ENCODE data around the gene PRKAG2.

The PRKAG2 gene

DNA sequence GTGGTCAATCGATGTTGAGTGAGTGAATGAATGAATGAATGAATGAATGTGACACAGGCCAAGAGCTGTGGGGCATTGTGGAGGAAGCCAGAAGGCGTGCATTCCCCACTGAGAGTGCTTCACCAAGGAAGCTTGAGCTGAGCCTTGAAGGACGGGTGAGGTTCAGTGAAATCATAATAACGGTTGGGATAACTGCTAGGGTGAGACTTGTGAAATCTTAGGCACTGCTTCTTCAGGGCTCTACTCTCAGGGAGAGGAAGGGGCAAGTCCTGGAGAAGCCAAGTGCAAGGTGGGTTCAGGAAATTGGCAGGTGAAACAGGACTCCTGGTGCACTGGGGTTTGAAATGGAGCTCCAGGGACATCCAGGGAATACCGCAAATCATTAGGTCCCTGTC lies 23.7 kb upstream of the PRKAG2 start:
- no peak for DNase-seq

DNA sequence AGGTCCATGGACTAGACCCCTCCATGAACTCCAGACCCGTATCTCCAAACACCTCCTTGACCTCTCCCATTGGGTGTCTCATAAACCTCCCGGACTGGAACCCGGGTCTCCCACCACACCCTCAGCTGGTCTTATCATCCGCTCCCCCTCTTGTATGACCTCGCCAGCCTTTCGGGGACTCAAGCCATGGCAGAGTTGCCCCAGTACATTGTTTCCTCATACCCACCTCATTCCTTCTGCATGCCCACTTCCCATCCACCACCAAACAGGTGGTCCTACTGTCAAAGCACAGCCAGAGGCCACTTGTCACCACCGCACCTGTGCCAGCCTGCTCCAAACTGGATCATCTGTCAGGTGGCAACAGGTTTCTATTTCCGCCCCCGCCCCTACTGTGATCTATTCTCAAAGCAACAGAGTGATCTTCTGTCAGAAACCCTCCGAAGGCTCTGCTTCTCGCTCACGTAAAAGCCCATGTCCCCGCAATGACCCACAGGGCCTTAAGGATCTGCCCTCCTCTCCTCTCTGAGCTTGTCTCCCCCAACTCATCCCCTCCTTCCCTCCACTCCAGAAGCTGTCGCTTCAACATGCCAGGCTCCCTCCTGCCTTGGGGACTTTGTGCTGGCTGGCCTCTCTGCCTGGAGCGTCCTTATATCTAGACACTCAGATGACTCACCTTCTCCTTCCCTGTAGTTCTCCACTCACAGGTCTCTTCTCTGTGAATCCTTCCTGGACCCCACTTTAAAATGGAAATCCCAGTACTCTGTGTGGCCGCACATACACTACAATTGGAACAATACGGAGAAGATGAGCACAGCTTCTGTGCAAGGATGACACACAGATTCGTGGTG lies 22.8 kb upstream of the PRKAG2 start:
- DNase-seq = no peak

GRCh38 chr7:151897951-151898686 lies 21.2 kb upstream of the PRKAG2 start:
- DNase-seq = no peak

DNA sequence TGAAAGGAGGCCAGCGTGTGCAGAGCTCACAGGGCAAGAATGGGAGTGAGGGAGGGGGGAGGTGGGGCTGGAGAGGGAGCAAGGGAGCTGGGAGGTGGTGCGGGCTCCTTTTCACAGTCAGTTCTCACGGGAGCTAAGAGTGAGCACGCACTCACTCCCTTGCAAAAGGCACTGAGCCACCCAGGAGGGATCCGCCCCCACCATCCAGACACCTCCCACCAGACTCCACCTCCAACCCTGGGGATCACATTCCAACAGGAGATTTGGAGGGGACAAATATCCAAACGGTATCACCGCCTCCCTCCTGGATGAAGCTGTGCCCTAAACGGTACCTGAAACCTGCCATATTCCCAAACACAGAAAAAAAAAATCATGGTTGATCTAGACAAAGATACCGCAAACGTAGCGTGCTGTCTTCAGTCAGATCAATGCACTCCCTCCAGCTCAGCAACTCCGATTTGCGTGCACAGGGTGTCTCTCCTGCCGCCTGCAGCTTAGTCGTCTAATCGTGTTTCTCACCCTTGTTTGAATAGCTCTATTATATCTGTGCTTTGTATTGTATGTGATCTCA lies 20.3 kb upstream of the PRKAG2 start:
- DNase-seq = no peak

- no peak for DNase-seq
Observed at GRCh38 chr7:151896486-151896885, 19.6 kb upstream of the PRKAG2 start.

GRCh38 chr7:151896086-151896485 lies 19.2 kb upstream of the PRKAG2 start:
- no peak for DNase-seq

GRCh38 chr7:151895631-151896031 lies 18.7 kb upstream of the PRKAG2 start:
- DNase-seq = no peak

DNA sequence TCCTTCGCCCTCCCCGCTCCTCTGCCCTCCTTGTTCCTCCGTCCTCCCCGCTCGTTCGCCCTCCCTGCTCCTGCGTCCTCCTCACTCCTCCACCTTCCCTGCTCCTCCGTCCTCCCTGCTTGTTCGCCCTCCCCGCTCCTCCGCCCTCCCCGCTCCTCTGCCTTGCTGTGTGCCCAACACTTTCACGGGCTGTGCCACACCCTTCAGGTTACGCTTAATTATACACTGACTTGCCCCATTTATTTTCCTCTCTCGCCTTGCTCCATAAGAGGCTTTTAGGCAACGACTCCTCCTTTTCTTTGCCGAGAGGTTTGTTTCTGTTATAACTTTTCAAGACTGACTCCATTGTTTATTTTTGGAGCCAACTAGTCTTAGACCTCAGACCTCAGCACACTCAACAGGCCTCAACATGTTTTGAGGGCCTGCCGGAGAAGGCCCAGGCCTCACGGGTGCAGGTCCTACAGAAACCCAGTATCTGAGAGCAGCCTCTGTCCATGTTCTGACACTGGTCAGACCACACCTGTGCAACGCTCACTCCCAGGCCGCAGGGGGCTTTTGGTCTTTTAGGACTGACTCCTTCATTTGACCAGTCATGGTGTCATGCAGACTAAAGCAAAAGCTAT lies 18.2 kb upstream of the PRKAG2 start:
- no peak for DNase-seq

- no peak for DNase-seq
Observed at GRCh38 chr7:151894111-151895007, 17.4 kb upstream of the PRKAG2 start.

DNA sequence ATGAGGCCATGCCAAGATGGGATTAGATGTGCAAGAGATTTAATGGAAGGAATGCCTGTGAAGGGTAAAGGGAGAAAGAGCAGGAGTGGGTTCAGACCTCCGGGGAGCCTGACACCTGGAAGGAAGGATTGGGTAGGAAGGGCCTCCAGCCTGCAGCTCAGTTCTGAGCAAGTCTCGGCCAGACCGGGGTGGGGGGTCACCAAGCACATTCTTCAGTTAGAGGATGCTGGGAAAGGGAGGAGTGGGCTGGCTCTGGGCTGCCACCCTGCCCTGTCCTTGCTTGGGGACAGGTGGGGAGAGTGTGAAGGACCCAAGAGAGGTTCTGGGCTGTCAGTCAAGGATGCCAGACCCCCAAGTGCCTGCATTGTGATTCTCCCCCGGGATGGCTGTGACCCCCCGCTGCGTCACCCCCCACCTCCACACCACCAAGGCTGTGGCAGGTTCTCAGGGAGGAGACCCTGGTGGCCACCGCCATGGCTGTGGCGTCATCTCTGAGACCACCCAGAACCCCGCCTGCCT lies 16.5 kb upstream of the PRKAG2 start:
- DNase-seq = no peak

DNA sequence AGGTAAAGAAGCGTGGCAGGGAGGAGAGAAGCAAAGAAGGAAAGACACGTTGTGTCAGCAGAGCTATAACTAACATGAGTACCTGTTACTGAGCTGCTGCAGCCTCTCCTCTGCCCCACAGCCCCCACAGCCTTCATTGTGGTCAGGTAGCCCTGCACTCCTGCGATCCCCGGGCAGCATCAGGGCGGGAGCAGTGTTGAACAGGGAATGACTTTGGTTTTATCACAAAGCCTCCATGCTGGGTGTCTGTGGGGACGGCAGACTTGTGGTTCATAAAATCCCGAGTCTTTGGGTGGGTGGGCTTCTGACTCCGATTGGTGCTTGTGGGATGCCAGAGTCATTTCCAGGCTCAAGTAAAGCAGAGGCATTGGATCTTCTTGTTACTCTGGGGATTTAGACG lies 14.8 kb upstream of the PRKAG2 start:
- no peak for DNase-seq

- DNase-seq = no peak
Observed at GRCh38 chr7:151891182-151891581, 14.3 kb upstream of the PRKAG2 start.

DNA sequence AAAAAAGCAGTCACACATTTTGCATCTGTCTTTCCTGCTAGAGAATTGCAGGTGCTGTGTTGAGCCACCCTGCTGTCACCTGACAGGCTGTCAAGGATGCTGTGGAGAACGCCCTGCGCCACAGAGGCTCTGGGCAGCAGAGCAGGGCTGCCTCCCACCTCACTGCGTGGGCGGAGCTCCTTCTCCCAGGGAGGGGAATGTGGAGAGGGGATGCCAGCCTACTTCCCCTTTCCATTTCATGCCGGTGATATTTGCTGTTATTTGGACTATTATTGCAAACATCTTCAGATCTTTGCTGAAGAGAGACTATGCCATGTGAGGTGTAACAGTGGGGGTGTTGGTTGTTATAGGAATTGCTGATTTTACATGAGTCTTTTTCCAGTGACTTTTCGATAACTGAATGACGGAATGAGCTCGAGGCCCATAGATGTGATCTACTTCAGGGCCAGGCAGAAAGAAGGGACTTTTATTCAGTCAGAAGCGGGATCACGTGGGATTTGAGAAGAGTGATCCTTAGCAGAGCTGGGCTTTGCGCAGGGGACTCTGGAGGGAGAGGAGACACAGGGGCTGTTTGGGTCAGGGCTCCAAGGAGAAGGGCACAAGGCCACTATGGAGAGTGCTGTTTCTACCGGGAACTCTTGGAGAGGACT lies 13.6 kb upstream of the PRKAG2 start:
- DNase-seq = no peak

DNA sequence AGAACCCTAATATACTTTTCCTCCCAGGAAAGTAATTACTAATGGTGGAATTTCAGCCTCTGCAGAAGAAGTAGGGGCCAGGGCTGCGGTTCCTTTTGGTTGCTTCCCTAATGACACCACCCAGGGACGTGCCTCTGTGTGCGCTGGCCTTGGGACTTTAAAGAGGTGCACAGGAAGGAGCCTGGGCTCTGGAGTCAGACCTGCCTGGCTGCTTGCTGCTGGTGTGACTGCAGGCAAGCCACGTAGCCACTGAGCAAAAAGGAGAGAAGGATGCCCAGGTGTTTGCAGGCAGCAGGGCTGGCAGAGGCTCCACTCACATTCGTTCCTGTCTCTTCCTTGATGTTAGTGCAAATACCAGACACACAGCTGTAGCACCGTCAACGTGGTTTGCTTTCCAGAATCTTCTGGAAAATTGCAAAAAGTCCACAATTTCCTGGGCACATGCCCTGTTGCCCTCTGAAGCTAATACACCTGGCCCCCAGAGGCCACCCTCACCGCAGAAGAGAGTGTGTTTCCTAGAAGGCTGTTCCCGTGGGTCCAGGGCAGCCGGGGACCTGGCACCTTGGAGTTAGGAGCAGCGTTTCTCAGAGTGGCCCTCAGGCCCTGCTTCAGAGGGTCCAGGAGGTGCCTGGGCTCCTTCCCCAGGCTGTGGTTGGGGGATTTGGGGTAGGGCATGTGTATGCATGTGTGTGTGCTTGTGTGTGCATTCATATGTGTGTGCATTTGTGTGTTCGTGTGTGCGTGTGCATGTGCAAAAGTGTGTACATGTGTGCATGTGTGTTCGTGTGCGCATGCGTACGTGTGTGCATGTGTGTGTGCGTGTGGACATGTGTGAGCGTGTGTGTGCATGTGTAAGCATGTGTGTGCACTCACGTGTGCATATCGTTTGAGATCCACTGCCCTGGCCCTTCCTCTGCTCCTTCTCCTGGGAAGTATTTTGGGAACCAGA lies 12.8 kb upstream of the PRKAG2 start:
- no peak for DNase-seq

DNA sequence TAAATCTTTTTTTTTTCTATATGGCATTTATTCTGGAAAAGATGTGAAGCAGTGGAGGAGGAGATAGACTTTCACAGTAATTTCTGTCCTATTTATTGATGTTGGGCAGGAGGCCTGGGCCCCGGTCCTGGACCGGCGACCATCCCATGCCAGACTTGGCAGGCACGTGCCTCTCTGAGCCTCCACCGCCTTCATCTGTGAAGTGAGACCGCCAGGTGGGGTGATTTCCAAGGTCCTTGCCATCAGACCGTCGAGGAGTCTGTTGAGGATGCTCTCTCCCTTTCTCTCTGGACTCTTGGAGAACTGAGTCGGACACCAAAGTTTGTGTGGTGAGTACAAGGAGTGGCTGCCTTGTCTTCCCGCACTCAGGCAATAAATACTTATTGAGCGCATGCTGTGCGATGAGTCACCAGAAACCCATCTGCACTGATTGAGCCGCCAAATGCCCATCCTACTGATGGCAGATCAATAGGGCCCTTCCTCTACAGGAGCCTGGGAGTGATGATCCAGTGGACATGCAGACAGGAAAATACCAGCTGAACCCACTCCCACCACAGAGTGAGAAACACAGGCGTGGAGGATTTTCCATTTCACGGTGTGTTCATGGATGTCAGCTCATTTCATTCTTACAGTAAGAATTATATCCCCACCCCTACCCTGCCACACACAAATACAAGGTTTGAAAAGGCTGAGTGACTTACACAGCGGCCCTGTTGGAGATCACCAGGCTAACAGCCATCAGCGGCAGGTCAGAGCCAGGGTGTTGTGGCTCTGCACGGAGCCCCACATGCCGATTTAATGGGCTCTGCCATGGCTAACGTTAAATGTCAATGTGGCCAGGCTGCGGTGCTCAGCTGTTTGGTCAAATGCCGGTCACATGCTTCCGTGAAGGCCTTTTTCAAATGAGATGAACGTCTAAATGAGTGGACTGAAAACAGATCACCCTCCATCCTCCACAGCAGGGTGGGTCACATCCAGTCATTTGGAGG lies 11.5 kb upstream of the PRKAG2 start:
- DNase-seq = no peak

- no peak for DNase-seq
Observed at GRCh38 chr7:151886783-151887182, 9.9 kb upstream of the PRKAG2 start.

DNA sequence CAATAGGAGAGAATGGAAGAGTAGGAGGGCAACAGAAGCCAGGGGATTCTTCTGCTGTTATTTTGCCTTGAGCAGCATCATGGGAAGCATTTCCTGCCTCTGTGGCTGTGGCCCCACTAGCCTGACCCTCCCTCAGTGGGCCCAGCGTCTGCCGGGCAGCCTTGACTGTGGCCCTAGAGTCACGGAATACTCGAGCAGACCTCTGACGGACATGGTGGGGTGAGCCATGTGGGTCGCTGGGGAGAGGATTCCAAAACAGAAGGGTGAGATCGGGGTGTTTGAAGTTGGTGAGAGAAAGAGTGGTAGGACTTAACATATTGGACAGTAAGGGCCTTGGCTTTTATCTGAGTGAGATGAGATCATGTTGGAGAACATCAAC lies 8.3 kb upstream of the PRKAG2 start:
- no peak for DNase-seq

DNA sequence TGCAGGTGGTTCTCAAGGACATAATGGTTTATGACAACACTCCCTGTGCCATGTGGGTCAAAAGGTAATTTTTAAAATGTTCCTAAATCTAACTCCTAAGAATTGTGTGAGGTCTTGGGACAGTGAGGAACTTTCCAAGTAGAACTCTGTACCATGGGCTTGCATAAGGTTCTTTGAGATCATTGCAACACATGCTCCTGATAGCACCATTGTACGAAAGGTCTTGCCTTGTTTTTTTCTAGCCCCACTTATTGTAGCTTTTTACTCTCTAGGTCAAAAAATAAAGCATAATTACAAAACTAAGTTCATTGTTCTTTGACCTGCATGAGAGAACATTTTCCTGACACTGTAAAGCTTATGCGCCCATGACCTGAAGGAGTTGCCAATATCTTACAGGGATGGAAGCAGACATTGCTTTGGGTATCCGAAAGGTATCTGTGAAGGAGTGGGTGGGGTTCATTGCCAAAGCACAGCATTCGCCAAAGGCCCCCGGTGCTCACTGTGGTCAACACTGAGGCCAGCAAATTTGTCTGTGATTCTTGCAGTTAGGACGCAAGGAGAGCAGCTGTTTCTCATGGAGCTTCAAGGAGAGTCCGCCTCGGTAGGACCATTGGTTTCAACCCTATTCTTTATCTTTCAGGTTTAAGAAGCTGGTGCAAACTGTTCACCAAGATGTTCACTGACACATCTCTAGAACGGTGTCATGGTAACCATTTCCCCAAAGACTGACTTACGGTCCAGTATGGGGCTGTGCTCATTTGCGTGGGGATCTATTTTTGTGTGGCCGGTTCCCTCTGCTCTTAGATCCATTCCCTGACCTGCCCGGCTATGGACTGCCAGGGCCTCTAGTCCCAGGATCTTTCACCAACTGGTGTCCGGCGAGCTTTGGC lies 7.6 kb upstream of the PRKAG2 start:
- DNase-seq = no peak
